NCI-H1048 (cell line): ENCODE data around the gene RORC.

ENCODE experiments used
- DNase-seq: peaks from one replicate; lab custom pipeline; 2025; lab: John Stamatoyannopoulos, UW

Gene RORC

GRCh38 chr1:151847867-151848596 is 16.4 kb upstream of the RORC start:
- no peak for DNase-seq

- DNase-seq: no peak
Observed at GRCh38 chr1:151846686-151847237, 15.2 kb upstream of the RORC start.

- no peak for DNase-seq
Observed at GRCh38 chr1:151846062-151846568, 14.5 kb upstream of the RORC start.

GRCh38 chr1:151843398-151843797 is 11.8 kb upstream of the RORC start:
- no peak for DNase-seq

- no peak for DNase-seq
Observed at GRCh38 chr1:151841141-151841540, 9.5 kb upstream of the RORC start.

- no peak for DNase-seq
Observed at GRCh38 chr1:151840421-151840820, 8.8 kb upstream of the RORC start.

- DNase-seq: peak; percentile 60
Observed at GRCh38 chr1:151839457-151840403, 8.1 kb upstream of the RORC start, which contains the start of gene C2CD4D. Gene C2CD4D, minus strand, starts transcription at chr1:151839820. Its CDS starts 831 bp downstream, at chr1:151838989.

- DNase-seq: no peak
Observed at GRCh38 chr1:151839082-151839412, 7.4 kb upstream of the RORC start.

GRCh38 chr1:151838222-151839081 is 6.8 kb upstream of the RORC start:
- no peak for DNase-seq

- DNase-seq: no peak
Observed at GRCh38 chr1:151837884-151838221, 6.3 kb upstream of the RORC start.

GRCh38 chr1:151837197-151837596 is 5.6 kb upstream of the RORC start:
- no peak for DNase-seq

GRCh38 chr1:151835596-151835995 is 4.0 kb upstream of the RORC start:
- DNase-seq: no peak

GRCh38 chr1:151834239-151834638 is 2.6 kb upstream of the RORC start:
- no peak for DNase-seq

- DNase-seq: no peak
Observed at GRCh38 chr1:151833172-151833900, 1.7 kb upstream of the RORC start.

- DNase-seq: no peak
Observed at GRCh38 chr1:151832318-151832980, 847 bp upstream of the RORC start.

- no peak for DNase-seq
Observed at GRCh38 chr1:151831256-151831591, 378 bp downstream of the RORC start.

GRCh38 chr1:151830055-151830454 is 1.5 kb downstream of the RORC start:
- DNase-seq: no peak

GRCh38 chr1:151829352-151830046 is 2.1 kb downstream of the RORC start:
- DNase-seq: no peak

- no peak for DNase-seq
Observed at GRCh38 chr1:151828921-151829320, 2.7 kb downstream of the RORC start.

- DNase-seq: no peak
Observed at GRCh38 chr1:151827853-151828252, 3.7 kb downstream of the RORC start.
